IMR-90 (cell line): ENCODE results near the gene LRRC70. TPM values are rescaled to one million over a fixed set of nuclear protein-coding genes. Genes with fewer than 3 reads are reported as not detected.

Source experiments
- ATAC-seq: fragments of 200-7000 bp; cut with Tn5 transposase; 2 replicates; pipeline ENCODE4 v1.9.1; 2020; ENCODE audit warnings: low read depth, mild to moderate bottlenecking, moderate library complexity
- BruUV-seq: library from RNA; stranded (reverse); fragments of 400-500 nt; replicated peaks from 2 replicates; lab custom pipeline; 2021; lab: Mats Ljungman, UMichigan
- CTCF ChIA-PET: fragments of 300-600 bp; formaldehyde crosslinking; extraction: SDS; loops from one replicate; lab custom pipeline; 2021; ENCODE audit warnings: antibody characterized with exemption; lab: Yijun Ruan, JAX
- POLR2A ChIA-PET: fragments of 300-600 bp; sonication (Branson Sonifier 250); formaldehyde crosslinking; loops from one replicate; lab custom pipeline; 2022; ENCODE audit warnings: antibody characterized with exemption; ENCODE audit not compliant: unreplicated experiment; lab: Charles Lee
- DNase-seq: peaks from one replicate; pipeline ENCODE4 v3.0.0; 2013
- H2AFZ ChIP-seq: replicated peaks from 2 replicates; pipeline ENCODE3; 2013; ENCODE audit warnings: low read length, mild to moderate bottlenecking; ENCODE audit not compliant: poor library complexity
- H2AK5ac ChIP-seq: 2 replicates; pipeline ENCODE4 v1.6.1; 2013; ENCODE audit warnings: low read depth, low read length, inconsistent platforms
- H2AK9ac ChIP-seq: replicated peaks from 2 replicates; pipeline ENCODE3; 2013; ENCODE audit warnings: mild to moderate bottlenecking, low read depth, low read length, moderate library complexity; ENCODE audit not compliant: poor library complexity
- H2BK120ac ChIP-seq: 2 replicates; pipeline ENCODE4 v1.6.1; 2013; ENCODE audit warnings: low read depth, low read length, inconsistent platforms
- H2BK15ac ChIP-seq: 3 replicates; pipeline ENCODE4 v1.6.1; 2013; ENCODE audit warnings: low read depth, low read length, inconsistent platforms
- H2BK20ac ChIP-seq: 2 replicates; pipeline ENCODE4 v1.6.1; 2013; ENCODE audit warnings: low read depth, mild to moderate bottlenecking, inconsistent platforms, low read length, moderate library complexity
- H2BK5ac ChIP-seq: 2 replicates; pipeline ENCODE4 v1.6.1; 2013; ENCODE audit warnings: mild to moderate bottlenecking, low read depth, low read length, inconsistent platforms; ENCODE audit not compliant: poor library complexity, severe bottlenecking
- H3K14ac ChIP-seq: replicated peaks from 2 replicates; pipeline ENCODE4 v1.6.1; 2013; ENCODE audit warnings: low read depth, low read length, inconsistent platforms
- H3K18ac ChIP-seq: 2 replicates; pipeline ENCODE4 v1.6.1; 2013; ENCODE audit warnings: low read depth, low read length, control low read depth
- H3K23ac ChIP-seq: 2 replicates; pipeline ENCODE4 v1.6.1; 2013; ENCODE audit warnings: low read depth, low read length, inconsistent platforms
- H3K27ac ChIP-seq: 2 replicates; pipeline ENCODE4 v1.5.1; 2013; ENCODE audit warnings: mild to moderate bottlenecking, control low read depth, low read length; ENCODE audit not compliant: insufficient read depth
- H3K27me3 ChIP-seq: 2 replicates; pipeline ENCODE4 v1.6.1; 2013; ENCODE audit warnings: low read length; ENCODE audit not compliant: control insufficient read depth, insufficient read depth
- H3K36me3 ChIP-seq: 2 replicates; pipeline ENCODE4 v1.6.1; 2013; ENCODE audit warnings: low read length, mixed read lengths; ENCODE audit not compliant: control insufficient read depth, insufficient read depth
- H3K4ac ChIP-seq: 2 replicates; pipeline ENCODE4 v1.6.1; 2013; ENCODE audit warnings: low read depth, low read length, inconsistent platforms
- H3K4me1 ChIP-seq: 2 replicates; pipeline ENCODE4 v1.6.1; 2013; ENCODE audit warnings: low read length, mixed read lengths; ENCODE audit not compliant: control insufficient read depth, insufficient read depth
- H3K4me2 ChIP-seq: 2 replicates; pipeline ENCODE4 v1.6.1; 2013; ENCODE audit warnings: low read depth, mild to moderate bottlenecking, control low read depth, low read length, moderate library complexity
- H3K4me3 ChIP-seq: 2 replicates; pipeline ENCODE4 v1.5.1; 2013; ENCODE audit warnings: low read depth, mild to moderate bottlenecking, control low read depth, low read length, moderate library complexity; ENCODE audit not compliant: insufficient read depth
- H3K56ac ChIP-seq: 2 replicates; pipeline ENCODE4 v1.6.1; 2013; ENCODE audit warnings: low read length, inconsistent platforms; ENCODE audit not compliant: insufficient read depth; ENCODE audit errors: extremely low read depth
- H3K79me1 ChIP-seq, 2 experiments: 2 replicates each; pipeline ENCODE4 v1.6.1; 2013; ENCODE audit warnings: low read length in 2 of 2, inconsistent platforms in 1 of 2, low read depth in 1 of 2
- H3K9ac ChIP-seq: 2 replicates; pipeline ENCODE4 v1.6.1; 2013; ENCODE audit warnings: low read depth, low read length, control low read depth
- H3K9me1 ChIP-seq: 2 replicates; pipeline ENCODE4 v1.6.1; 2013; ENCODE audit warnings: low read length, inconsistent platforms; ENCODE audit not compliant: insufficient read depth
- H3K9me3 ChIP-seq: 2 replicates; pipeline ENCODE4 v1.6.1; 2013; ENCODE audit warnings: low read length; ENCODE audit not compliant: control insufficient read depth, insufficient read depth
- H4K20me1 ChIP-seq: 2 replicates; pipeline ENCODE4 v1.6.1; 2013; ENCODE audit warnings: low read length, inconsistent platforms; ENCODE audit not compliant: insufficient read depth
- H4K5ac ChIP-seq: 2 replicates; pipeline ENCODE4 v1.6.1; 2013; ENCODE audit warnings: mild to moderate bottlenecking, low read depth, low read length, control low read depth
- H4K8ac ChIP-seq, 2 experiments: 2 replicates each; pipeline ENCODE4 v1.6.1; 2013; ENCODE audit warnings: low read depth in 2 of 2, low read length in 2 of 2, control low read depth in 1 of 2, inconsistent platforms in 1 of 2
- H4K91ac ChIP-seq: 2 replicates; pipeline ENCODE4 v1.6.1; 2013; ENCODE audit warnings: low read depth, low read length, inconsistent platforms; ENCODE audit not compliant: insufficient read depth
- BHLHE40 ChIP-seq: fragments of 150-350 bp; IDR thresholded peaks from 2 replicates; pipeline ENCODE4 v1.6.1; 2016; ENCODE audit warnings: mild to moderate bottlenecking, low read depth, low read length
- CEBPB ChIP-seq: IDR thresholded peaks from 2 replicates; pipeline ENCODE4 v1.6.1; 2012; ENCODE audit warnings: low read depth, low read length, improper control_type of control experiment
- CHD1 ChIP-seq: IDR thresholded peaks from 2 replicates; pipeline ENCODE4 v1.6.1; 2012; ENCODE audit warnings: low read depth, low read length, improper control_type of control experiment
- CTCF ChIP-seq: conservative IDR thresholded peaks from 2 replicates; pipeline ENCODE4 v1.5.1; 2012; ENCODE audit warnings: mild to moderate bottlenecking, low read depth, low read length, improper control_type of control experiment
- ELK1 ChIP-seq: fragments of 150-350 bp; IDR thresholded peaks from 2 replicates; pipeline ENCODE4 v1.6.1; 2016; ENCODE audit warnings: low read depth, mild to moderate bottlenecking, low read length, moderate library complexity, borderline replicate concordance
- FOS ChIP-seq: fragments of 150-350 bp; IDR thresholded peaks from 2 replicates; pipeline ENCODE4 v1.6.1; 2016; ENCODE audit warnings: low read depth, low read length
- MAFK ChIP-seq: IDR thresholded peaks from 2 replicates; pipeline ENCODE4 v1.6.1; 2012; ENCODE audit warnings: low read depth, low read length, improper control_type of control experiment
- MAZ ChIP-seq: IDR thresholded peaks from 2 replicates; pipeline ENCODE4 v1.6.1; 2012; ENCODE audit warnings: low read depth, mild to moderate bottlenecking, low read length, improper control_type of control experiment, moderate library complexity, borderline replicate concordance
- MXI1 ChIP-seq: IDR thresholded peaks from 2 replicates; pipeline ENCODE4 v1.6.1; 2012; ENCODE audit warnings: low read depth, mild to moderate bottlenecking, low read length, moderate library complexity, borderline replicate concordance
- NFE2L2 ChIP-seq: fragments of 150-350 bp; IDR thresholded peaks from 2 replicates; pipeline ENCODE4 v1.6.1; 2016; ENCODE audit warnings: low read depth, mild to moderate bottlenecking, low read length
- POLR2A ChIP-seq: IDR thresholded peaks from 2 replicates; pipeline ENCODE4 v1.6.1; 2012; ENCODE audit warnings: mild to moderate bottlenecking, low read depth, low read length
- RAD21 ChIP-seq: IDR thresholded peaks from 2 replicates; pipeline ENCODE4 v1.6.1; 2012; ENCODE audit warnings: low read length, improper control_type of control experiment
- RCOR1 ChIP-seq: IDR thresholded peaks from 2 replicates; pipeline ENCODE4 v1.6.1; 2012; ENCODE audit warnings: mild to moderate bottlenecking, low read length, improper control_type of control experiment; ENCODE audit not compliant: insufficient replicate concordance
- RFX5 ChIP-seq: IDR thresholded peaks from 2 replicates; pipeline ENCODE4 v1.8.0; 2012; ENCODE audit warnings: low read depth, mild to moderate bottlenecking, low read length, moderate library complexity
- SMC3 ChIP-seq: fragments of 150-350 bp; IDR thresholded peaks from 2 replicates; pipeline ENCODE4 v1.6.1; 2016; ENCODE audit warnings: low read depth, mild to moderate bottlenecking, antibody characterized with exemption, low read length, moderate library complexity
- USF2 ChIP-seq: fragments of 150-350 bp; IDR thresholded peaks from 2 replicates; pipeline ENCODE4 v1.6.1; 2017; ENCODE audit warnings: mild to moderate bottlenecking, antibody characterized with exemption, low read length, low read depth
- WGBS, 2 experiments: methylation state at CpG; one replicate each; pipeline versions ENCODE4 v1.1.5 to v1.1.7; 2013; ENCODE audit warnings: missing lambda C conversion rate in 2 of 2; ENCODE audit not compliant: insufficient read length in 1 of 2; ENCODE audit errors: extremely low coverage in 2 of 2; 5-methylcytosine and 5-hydroxymethylcytosine counted together
- dilution Hi-C: fragments of 300-500 bp; cut with HindIII; formaldehyde crosslinking; loops from one replicate; pipeline ENCODE4 v1.14.3; 2018; ENCODE audit warnings: low sequenced_read_pairs; ENCODE audit not compliant: unreplicated experiment
- in situ Hi-C: fragments of 300-500 bp; cut with MboI; formaldehyde crosslinking; loops from 3 replicates; pipeline ENCODE4 v1.14.3; 2019; ENCODE audit warnings: low sequenced_read_pairs, inconsistent platforms, mixed read lengths
- intact Hi-C: fragments of 100-400 bp; cut with micrococcal nuclease; formaldehyde crosslinking; loops from 2 replicates; pipeline ENCODE4 v1.10.0; 2022
- polyA plus RNA-seq, 3 experiments: library from polyadenylated mRNA; depleted of rRNA; stranded (reverse); fragments of >200 nt; gene quantifications; 2 replicates each; pipeline ENCODE4 v1.2.3, GENCODE V29; 2012; ENCODE audit warnings: low replicate concordance in 1 of 3
- total RNA-seq: library from RNA; depleted of rRNA; stranded (reverse); fragments of >200 nt; gene quantifications from 2 replicates; pipeline ENCODE4 v1.2.3, GENCODE V29; 2012

LRRC70 gene
- total and polyA plus RNA-seq, 2 of the 4 experiments (the other 2 are of a cell fraction): 0.19 to 0.36 TPM

GRCh38 chr5:62562867-62563266 is 15.8 kb upstream of the LRRC70 start:
- H3K18ac ChIP-seq: no peak overlapping the region
- intact Hi-C loops: no loop called here

More at GRCh38 chr5:62562867-62563266, 15.8 kb upstream of the LRRC70 start:
- H3K4me1 ChIP-seq: no peaks in the 10 kb centered on the region
- no peak overlapping the region for H2AK5ac ChIP-seq
- no peak overlapping the region for H2BK120ac ChIP-seq
- no CpG with 5 or more reads among the region's 1 CpG for WGBS, 2 experiments
- no peak overlapping the region for H3K4me2 ChIP-seq
- H4K20me1 ChIP-seq: no peaks in the 10 kb centered on the region
- no peak overlapping the region for H4K8ac ChIP-seq
- no peak overlapping the region for H4K5ac ChIP-seq
- H3K27ac ChIP-seq: no peak overlapping the region
- H3K23ac ChIP-seq: no peak overlapping the region
- TF ChIP-seq RFX5 (no peak), MAFK (no peak), POLR2A (no peak), CTCF (no peak), NFE2L2 (no peak), MXI1 (no peak), RAD21 (no peak), CHD1 (no peak), SMC3 (no peak), BHLHE40 (no peak), USF2 (no peak), ELK1 (no peak), CEBPB (no peak), MAZ (no peak), FOS (no peak), RCOR1 (no peak)
- no TSS peak for BruUV-seq
- ChIA-PET CTCF (interaction anchor here (1.1 kb wide), 1 partner anchor 7 kb away, joined by 3 read pairs; no protein-coding TSS in a partner anchor), POLR2A (no interaction called here)
- H2BK20ac ChIP-seq: no peak overlapping the region
- H2BK5ac ChIP-seq: no peak overlapping the region
- H3K9me3 ChIP-seq: peaks cover 2% of the 10 kb centered on the region
- H3K27me3 ChIP-seq: no peaks in the 10 kb centered on the region
- no peak overlapping the region for H2BK15ac ChIP-seq
- H2AFZ ChIP-seq: no peak overlapping the region
- H3K79me1 ChIP-seq: no peaks in the 10 kb centered on the region
- H3K4ac ChIP-seq: no peak overlapping the region
- no peak overlapping the region for H2AK9ac ChIP-seq
- H4K91ac ChIP-seq: no peak overlapping the region
- H3K9me1 ChIP-seq: no peaks in the 10 kb centered on the region
- no peak overlapping the region for H3K14ac ChIP-seq
- H3K36me3 ChIP-seq: peaks cover 3% of the 10 kb centered on the region; the same call in 1 of the 2 replicates
- dilution Hi-C loops (no loop called here), in situ Hi-C loops (no loop called here)
- H3K4me3 ChIP-seq: no peak overlapping the region
- no peak for DNase-seq
- no peak overlapping the region for H3K9ac ChIP-seq
- no peak for ATAC-seq
- no peak overlapping the region for H3K56ac ChIP-seq
